Activated T-cell treated with anti-CD3 and anti-CD28 coated beads for 1 hour (primary cell): ENCODE results near the gene IQCN.
A peak's percentile ranks its signal among the peaks of the same experiment; 100 is the strongest.

Source experiments
- DNase-seq: peaks from one replicate; pipeline ENCODE4 v3.0.0-alpha.2; 2020; ENCODE audit warnings: low read depth

IQCN gene, protein sequence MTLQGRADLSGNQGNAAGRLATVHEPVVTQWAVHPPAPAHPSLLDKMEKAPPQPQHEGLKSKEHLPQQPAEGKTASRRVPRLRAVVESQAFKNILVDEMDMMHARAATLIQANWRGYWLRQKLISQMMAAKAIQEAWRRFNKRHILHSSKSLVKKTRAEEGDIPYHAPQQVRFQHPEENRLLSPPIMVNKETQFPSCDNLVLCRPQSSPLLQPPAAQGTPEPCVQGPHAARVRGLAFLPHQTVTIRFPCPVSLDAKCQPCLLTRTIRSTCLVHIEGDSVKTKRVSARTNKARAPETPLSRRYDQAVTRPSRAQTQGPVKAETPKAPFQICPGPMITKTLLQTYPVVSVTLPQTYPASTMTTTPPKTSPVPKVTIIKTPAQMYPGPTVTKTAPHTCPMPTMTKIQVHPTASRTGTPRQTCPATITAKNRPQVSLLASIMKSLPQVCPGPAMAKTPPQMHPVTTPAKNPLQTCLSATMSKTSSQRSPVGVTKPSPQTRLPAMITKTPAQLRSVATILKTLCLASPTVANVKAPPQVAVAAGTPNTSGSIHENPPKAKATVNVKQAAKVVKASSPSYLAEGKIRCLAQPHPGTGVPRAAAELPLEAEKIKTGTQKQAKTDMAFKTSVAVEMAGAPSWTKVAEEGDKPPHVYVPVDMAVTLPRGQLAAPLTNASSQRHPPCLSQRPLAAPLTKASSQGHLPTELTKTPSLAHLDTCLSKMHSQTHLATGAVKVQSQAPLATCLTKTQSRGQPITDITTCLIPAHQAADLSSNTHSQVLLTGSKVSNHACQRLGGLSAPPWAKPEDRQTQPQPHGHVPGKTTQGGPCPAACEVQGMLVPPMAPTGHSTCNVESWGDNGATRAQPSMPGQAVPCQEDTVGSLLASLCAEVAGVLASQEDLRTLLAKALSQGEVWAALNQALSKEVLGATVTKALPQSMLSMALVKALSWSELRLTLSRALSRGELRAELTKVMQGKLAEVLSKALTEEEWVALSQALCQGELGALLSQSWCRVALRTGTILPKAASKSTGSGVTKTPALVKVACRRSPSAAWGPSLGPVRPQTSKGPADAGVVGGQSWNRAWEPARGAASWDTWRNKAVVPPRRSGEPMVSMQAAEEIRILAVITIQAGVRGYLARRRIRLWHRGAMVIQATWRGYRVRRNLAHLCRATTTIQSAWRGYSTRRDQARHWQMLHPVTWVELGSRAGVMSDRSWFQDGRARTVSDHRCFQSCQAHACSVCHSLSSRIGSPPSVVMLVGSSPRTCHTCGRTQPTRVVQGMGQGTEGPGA (N-terminal part only)

DNA sequence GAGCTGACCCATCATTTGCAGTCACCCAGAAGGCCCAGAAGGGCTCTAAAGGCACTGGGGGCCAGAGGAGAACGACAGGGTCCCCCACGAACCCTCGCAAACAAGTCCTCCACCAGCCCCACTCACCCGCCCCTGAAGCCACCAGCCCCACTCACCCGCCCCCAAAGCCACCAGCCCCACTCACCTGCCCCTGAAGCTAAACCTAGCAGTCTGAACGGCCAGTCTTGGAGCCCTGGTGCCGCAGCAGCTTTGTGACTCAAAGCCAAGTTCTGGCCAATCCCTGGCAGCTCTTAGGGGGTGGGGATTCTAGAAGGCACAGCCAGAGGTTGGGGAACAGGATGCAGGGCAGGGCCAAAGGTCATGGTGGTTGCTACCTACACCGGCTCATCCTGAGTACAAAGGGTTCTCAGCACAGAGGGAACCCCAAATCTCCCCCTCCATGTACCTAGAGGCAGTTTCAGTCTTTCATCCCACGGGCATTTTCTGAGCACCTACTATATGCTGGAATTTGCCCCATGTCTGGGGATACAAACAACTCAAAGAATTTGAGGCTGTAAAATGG, at the start of gene IQCN:
TSS of gene IQCN (minus strand) at position 234 of the 562 bp plus-strand sequence. CDS start 4,974 bp downstream, outside the sequence.
- DNase-seq = no peak

DNA sequence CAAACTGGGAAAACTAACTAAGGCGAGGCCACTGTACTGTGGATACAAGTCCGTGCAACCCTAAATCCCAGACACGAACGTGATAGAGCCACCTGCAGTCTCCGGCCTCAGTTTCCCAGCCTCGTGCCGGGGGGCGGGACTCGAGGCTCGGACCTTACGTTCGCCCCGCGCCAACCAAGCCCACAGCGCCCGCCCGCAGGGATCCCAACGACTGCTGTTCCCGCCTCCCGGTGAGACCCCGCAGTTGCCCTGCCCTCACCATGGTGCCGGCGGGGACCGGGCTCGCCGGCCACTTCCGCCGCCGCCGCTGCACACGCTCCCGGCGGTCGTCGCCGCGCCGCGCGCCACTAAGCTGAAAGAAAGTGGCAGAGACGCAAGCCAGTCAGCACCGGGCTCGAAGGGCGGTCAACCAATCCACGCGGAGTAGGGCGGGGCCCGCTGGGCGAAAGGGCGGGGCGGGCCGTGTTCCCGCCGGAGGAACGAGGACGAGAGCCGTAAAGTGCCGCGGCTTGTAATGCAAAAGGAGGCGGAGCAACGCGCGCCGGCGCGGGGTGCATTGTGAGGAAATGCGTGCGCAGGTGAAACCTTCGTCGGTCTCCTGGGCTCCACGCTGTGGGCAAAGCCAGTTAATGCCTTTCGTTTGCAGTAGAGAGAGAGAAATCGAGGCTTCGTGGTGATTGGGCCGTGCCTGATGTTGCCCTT, 48.7 kb upstream of the IQCN start, which contains the start of gene LSM4:
TSS of gene LSM4 (minus strand) at position 318 of the 702 bp plus-strand sequence. CDS start at position 262, 56 bp downstream.
- DNase-seq = peak; percentile 99

DNA sequence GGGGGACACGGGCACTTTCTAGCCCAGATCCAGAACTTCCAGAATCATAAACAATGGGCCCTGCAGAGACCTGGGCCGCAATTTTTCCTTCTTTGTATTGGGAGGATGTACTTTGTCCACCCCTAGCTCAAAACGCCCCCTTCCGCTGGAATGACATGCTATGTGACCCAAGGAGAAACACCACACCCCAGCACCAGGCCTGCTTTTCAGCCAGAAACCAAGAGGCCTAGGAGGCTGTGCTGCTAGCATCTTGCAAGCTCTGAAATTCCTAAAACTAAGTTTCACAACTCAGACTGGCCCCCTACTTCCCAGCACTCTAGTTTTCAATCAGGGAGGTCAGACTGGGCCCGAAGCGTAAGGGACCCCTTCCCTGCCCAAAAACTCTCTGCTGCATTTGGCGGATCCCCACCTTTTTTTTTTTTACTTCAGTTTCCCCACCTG, 48.1 kb upstream of the IQCN start:
- no peak for DNase-seq

DNA sequence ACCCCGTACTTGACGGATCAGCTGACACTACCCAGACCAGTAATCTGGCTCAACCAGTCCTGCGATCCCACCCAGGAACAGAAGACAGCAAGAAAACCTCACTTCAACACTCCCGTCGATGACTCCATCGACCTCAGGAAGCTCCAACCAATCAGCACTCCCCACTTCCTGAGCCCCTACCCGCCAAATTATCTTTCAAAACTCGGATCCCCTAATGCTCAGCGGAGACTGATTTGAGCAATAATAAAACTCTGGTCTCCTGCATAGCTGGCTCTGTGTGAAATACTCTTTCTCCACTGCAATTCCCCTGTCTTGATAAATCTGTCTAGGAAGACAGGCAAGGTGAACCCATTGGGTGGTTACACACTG, 47.5 kb upstream of the IQCN start:
- DNase-seq = no peak

DNA sequence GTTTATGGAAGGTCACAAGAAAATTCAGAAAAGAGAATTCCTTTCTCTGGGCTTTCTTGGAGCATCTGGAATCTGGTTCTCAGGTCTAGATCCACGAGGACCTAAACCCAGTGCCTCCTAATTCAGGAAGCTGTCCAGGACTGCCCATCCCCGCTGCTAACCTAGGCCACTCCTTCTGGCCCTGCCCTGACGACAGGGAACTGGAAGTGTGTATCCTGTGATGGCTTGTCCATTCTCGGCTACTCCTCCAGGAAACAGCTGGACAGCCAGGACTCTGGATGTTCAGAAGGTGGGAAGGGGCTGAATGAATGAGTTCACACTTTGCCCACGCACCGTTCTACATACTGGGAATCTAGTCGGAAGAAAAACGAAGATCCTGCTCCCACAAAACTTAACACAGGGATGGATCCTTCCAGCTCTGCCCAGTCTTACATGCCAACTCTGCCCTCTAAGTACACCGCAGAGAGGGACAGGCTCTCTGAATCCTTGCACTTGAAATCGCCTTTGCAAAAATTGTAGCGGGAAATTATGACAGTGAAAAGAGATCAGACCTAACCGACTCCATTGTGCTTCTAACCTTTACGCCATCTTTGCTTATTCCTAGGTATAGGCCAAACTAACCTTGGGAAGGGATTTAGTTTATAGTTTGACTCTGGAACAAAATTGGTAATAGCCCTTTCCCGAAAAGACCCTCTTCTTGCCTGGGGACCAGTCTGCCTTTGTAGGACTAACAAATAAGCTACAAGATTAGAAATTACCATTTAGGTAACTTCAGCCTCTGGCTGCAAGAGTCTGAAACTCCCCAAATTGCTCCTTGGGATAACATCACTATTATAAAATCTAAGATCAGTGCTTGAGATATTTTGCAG, 46.8 kb upstream of the IQCN start:
- no peak for DNase-seq

DNA sequence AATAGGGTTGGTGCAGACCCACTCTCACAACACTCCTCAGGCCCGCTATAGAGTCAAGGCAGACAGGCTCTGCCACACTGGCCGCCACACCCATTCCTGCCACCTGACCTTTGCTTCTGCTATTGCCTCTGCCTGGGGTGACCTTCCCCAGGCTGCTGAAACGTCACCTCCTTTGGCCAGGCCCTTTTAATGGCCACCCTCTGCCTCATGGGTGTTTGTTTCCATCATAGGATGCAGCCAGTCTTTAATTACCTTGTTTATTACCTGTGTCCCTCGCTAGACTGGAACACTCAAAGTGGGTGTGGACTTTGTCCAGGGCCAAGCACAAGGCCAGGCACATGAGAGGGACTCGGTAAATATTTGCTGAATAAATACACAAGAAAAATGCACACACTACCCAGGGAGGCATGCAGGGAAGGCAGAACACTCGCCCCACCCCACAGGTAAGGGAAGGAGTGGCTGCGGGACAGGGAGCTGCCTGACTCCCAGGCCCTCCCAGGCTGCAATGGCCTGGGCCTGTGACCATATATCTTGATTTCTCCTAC, 45.4 kb upstream of the IQCN start:
- no peak for DNase-seq

DNA sequence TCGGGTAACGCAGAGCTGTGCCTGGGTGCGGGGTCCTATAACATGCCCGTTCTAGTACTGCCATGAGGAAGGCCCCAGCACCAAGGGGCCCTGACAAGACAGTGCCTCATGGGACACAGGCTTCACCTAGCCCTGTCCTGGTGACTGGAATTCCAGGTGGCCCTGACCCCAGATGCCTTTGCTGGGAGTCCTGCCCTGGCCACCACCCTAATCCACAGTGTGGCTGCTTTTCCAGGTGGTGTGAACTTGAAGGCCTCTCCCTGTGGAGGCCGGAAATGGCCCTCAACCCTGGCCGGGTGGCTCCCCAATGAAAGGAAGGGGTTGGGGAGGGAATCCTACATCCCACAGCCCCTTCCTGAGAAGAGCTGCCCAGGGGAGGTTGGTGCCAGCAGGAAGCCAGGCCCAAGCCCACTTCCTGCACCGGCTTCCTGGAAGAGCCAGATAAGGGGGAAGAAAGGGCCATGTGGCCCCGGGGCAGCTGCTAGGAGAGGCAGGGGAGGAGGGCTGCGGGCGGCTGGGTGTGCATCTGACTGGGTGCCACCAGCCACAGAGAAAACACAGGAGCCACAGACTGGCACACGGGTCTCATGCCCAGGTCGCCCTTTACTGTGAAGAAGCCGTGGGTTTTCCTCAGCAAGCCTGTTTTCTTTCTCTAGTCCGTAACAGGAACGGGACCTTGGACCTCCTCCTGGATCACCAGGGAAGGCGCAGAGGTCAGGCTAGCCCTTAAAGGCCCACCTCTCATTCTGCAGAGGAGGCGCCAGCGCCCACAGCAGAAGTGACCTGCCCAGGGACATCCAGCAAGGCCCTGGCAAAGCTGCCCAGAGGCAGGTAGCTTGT, 43.9 kb upstream of the IQCN start:
- DNase-seq = peak; percentile 43

DNA sequence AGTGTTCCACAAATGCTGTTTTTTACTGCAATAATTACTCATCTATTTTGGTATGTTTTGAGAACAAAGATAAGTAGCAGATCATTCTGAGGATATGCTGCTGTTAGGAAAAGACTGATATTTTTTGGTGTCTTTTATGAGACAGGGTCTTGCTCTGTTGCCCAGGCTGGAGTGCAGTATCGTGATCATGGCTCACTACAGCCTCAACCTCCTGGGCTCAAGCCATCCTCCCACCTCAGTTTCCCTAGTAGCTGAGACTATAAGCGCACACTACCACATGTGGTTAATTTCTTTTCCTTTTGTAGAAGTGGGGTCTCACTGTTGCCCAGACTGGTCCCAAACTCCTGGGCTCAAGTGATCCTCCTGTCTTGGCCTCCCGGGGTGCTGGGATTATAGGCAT, 39.1 kb upstream of the IQCN start:
- no peak for DNase-seq

DNA sequence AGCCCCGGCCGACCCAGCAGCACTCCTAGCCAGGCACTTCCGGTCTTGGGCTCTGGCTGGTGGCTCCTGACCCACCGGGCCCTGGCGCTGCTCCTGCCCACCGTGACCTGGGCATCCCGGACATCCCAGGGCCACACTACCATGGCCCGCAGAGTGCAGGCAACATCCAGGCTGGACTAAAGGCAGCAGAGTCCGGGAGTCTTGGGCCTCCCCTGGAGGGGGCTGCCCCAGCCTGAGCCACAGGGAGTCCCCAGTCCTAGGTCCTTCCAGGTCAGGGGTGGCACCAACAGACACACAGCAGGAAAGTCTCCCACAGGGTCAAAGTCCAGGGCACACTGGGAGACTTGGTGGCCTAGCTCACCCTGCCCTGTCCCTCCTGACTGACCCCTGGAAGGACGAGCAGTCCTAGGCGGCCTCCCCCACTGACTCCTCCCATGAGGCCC, 37.9 kb upstream of the IQCN start:
- no peak for DNase-seq

DNA sequence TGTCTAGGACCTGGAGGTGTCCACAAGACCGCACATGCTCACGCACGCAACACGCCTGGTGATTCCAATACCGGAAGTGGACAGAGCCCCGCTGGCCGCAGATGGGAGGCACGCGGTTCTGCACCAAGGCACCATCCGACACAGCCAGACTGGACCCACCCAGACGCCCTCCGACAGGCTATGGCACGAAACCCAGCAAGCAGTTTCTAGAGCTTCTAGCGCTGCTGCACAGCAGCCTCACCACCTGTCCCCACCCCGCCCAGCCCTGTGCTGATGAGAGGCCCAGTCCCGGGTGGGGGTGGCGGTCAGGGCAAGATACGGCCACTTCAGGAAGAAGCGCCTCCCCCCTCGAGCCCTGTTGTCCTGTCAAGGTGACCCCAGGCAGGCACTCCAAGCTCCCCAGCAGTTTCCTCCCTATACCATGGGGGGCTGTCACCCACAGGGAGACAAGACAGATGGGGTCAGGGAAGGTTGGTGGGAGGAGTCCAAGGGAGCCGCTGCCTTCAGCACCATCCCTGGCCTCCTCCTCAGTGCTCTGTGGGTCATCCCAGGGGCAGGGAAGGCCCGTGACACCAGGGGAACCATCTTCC, 37.3 kb upstream of the IQCN start:
- no peak for DNase-seq

DNA sequence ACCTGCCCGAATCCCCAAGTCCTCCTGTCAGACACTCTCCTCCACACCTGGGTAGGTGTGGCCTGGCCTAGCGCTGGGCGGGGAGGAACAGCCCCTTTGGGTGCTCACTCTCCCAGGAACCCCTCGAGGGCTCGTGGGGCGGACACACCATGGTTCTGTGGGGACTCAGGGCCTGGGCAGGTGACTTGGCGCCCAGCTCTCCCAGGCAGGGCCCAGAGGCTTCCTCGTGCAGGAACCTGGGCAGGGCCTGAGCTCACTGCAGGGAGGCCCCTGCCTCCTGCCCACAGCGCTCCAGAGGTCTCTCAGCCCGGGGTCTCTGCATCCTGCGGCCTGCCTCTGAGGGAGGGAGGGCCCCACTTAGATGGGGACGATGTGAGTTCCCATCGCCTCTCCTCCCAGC, 36.7 kb upstream of the IQCN start:
- no peak for DNase-seq

DNA sequence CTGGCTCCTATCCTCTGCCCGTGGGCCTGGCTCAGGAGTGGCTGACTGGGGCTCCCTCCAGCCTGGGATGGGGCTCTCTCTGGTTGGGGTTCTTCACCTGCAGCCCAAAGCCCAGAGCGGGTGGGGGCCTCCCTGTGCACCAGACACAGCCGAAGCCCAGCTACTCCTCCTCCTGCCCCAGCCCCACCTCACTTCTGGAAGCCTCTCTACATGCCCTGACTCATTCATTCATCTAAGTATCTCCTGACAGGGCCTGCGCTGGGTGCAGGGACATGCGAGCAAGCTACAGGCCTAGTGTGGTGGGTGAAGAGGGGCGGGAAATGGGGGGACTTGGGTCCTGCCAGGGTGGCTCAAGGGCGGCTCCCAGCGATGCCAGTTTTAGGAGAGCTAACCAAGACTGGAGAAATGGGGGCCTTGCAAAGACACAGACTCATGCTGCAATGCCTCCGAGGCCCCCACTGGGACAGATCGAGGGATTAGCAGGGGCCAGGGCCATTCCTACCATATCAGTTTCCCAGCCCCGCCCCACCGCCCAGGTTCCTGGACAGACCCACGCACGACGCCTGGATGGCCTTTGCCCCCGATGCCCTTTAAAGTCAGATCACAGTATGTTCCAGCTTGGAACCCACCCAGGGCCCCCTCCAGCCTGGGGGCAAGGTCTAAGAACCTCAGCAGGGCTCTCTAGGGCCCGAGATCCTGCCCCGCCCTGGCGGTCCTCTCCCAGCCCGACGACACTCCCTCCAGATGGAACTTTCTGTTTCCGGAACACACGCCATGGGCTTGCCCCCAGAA, 36.1 kb upstream of the IQCN start:
- DNase-seq = no peak

DNA sequence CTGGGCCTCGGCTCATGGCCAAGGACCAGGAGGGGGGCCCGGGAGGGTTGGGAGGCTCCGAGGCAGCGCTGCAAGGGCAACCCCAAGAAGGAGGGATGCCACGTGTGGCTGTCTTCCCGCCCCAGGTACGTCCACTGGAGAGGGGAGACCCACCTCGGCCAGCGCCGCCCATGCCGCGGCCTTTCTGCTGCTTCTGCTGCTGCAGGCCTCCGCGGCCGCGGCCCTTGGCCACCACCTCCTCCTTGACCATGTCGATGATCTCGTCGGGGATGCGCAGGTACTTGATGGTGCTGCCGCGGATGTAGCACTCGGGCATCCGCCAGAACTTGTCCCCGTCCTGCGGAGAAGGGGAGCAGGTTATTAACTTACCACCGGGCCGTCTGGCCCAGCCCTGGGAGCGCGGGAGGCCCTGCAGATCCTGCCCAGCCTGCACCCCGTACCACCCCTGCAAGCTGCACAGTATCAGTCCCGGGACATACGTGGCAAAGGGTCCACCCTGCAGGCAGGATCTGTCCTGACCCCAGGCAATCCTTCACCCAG, 35.3 kb upstream of the IQCN start:
- DNase-seq = no peak

DNA sequence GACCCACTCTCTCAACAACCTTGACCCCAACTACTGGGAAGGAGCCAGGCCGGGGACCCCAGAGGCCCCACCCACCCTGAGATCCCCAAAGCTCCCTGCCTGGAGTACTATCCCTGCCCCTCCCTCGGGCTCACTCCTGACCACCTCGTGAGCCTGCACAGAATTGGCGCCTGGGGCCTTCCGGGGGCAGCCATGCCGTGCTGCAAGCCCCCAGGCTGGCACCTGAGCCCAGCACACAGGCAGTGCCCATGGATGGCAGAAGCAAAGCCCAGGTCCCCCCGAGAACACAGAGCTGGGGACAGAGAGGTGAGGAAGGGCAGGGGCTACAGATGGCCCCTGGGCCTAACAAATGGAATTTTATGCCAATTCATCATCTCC, 34.7 kb upstream of the IQCN start:
- DNase-seq = no peak

DNA sequence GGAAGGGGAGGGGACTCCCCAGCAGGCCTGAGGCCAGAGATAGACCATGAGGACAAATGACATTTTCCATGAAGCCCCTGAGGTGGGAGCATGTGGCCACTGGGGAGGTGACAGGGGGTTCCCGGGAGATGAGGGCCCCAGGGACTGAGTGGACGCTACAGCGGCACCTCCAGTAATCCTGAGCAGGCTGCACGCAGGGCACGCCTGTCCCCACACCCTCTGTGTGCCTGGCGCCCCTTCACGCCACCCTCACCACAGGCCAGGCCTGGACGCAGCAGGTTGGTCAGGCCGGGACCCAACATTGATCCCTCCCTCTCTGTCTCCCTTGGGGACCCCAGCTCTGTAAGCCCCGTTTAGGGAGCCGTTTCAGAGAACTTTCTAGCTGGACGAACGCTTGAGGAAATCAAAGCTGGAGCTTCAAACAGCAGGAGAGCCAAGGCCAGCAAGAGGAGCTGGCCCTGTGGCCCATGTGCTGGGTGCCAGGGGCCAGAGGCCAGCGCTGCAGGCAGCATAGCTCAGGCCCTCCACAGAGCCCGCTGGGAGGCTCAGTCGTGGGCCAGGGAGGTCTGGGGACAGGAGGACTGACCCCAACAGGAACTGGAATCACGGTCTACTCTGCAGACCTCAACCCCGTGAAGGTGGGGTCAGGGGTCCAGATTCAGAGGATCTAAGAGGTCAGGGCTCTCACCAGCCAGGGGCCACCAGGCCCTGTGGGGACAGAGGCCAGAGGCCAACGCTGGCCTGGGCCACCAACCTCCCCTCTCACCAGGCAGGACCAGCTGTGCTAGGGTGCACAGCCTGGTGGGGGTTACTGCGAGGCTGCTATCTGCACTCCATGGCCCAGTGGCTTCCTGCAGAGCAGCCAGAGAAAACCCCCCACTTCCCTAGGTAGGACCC, 34.0 kb upstream of the IQCN start:
- DNase-seq = no peak

DNA sequence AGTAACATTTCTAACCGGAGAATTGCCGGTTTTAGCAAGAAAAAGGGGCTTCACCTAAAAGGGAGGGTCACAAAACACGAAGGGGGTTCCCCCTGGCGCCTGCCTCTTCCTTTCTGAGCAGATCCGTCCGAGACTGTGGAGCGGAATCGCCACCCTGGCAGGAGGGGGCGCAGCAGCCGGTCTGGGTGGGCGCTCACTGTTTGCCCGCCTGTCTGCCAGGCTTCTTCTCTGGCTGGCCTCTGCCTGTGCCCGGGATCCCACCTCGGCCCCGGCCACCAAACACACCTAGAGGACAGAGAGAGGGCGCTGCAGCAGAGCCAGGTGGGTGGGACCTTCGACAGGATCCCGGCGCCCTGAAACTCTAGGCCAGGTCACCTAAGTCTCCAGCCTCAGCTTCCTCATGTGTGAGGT, 33.0 kb upstream of the IQCN start:
- no peak for DNase-seq
